ENCODE data around the gene RPS14. TPM values are rescaled to one million over a fixed set of nuclear protein-coding genes. Genes with fewer than 3 reads are reported as not detected.
A peak's percentile ranks its signal among the peaks of the same experiment; 100 is the strongest.

RPS14 gene
- polyA plus RNA-seq, 1 donor from 2014 or later: 3,490 TPM

DNA sequence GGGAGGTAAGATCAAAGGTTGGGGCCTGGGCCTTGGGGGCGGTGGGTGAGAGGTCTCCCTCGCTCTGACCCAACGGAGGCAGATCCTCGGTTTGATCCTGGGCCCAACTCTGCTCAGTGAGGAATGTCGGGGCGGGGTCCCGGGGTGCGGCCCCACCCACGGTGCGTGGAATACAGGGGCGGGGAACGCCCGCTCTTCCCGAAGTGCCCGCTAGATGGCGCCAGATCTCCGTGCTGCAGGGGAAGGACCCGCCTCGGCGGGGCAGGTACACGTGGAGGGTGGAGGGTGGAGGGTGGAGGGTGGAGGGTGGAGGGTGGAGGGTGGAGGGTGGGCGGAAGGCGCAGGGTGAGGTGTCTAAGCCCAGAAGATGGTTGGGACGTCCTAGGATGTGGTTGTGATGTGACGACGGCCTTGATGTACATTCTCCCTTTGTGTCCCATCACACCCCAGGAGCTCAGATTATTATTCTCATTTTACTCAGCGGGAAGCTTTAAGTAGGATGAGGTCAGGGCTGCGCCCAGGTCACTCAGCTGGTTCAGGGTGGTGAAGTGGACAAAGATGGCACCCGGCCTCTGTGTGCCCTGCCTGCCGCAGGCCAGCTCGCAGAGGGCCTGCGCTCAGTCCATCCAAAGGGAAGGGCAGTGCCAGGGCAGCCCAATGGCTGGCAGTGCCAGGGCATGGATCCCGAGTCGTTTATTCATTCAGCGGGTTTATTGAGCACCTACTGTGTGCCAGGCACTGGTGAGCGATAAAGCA lies 9.4 kb upstream of the RPS14 start:
- peak; percentile 82 for TF ChIP-seq RAD21 (conservative IDR thresholded peaks at IDR 0.05)
- TF ChIP-seq SMC3 (conservative IDR thresholded peaks at IDR 0.05; ENCODE audit: poor library complexity): peak; percentile 70
- TF ChIP-seq, protein P1, sequence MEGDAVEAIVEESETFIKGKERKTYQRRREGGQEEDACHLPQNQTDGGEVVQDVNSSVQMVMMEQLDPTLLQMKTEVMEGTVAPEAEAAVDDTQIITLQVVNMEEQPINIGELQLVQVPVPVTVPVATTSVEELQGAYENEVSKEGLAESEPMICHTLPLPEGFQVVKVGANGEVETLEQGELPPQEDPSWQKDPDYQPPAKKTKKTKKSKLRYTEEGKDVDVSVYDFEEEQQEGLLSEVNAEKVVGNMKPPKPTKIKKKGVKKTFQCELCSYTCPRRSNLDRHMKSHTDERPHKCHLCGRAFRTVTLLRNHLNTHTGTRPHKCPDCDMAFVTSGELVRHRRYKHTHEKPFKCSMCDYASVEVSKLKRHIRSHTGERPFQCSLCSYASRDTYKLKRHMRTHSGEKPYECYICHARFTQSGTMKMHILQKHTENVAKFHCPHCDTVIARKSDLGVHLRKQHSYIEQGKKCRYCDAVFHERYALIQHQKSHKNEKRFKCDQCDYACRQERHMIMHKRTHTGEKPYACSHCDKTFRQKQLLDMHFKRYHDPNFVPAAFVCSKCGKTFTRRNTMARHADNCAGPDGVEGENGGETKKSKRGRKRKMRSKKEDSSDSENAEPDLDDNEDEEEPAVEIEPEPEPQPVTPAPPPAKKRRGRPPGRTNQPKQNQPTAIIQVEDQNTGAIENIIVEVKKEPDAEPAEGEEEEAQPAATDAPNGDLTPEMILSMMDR (IDR thresholded peaks at IDR 0.05; ENCODE audit: poor library complexity, severe bottlenecking): peak; percentile 74
- TF ChIP-seq EZH2 (IDR thresholded peaks at IDR 0.05; ENCODE audit: borderline replicate concordance, insufficient read depth, low read length, poor library complexity, severe bottlenecking): no peak
- TF ChIP-seq, protein P2, sequence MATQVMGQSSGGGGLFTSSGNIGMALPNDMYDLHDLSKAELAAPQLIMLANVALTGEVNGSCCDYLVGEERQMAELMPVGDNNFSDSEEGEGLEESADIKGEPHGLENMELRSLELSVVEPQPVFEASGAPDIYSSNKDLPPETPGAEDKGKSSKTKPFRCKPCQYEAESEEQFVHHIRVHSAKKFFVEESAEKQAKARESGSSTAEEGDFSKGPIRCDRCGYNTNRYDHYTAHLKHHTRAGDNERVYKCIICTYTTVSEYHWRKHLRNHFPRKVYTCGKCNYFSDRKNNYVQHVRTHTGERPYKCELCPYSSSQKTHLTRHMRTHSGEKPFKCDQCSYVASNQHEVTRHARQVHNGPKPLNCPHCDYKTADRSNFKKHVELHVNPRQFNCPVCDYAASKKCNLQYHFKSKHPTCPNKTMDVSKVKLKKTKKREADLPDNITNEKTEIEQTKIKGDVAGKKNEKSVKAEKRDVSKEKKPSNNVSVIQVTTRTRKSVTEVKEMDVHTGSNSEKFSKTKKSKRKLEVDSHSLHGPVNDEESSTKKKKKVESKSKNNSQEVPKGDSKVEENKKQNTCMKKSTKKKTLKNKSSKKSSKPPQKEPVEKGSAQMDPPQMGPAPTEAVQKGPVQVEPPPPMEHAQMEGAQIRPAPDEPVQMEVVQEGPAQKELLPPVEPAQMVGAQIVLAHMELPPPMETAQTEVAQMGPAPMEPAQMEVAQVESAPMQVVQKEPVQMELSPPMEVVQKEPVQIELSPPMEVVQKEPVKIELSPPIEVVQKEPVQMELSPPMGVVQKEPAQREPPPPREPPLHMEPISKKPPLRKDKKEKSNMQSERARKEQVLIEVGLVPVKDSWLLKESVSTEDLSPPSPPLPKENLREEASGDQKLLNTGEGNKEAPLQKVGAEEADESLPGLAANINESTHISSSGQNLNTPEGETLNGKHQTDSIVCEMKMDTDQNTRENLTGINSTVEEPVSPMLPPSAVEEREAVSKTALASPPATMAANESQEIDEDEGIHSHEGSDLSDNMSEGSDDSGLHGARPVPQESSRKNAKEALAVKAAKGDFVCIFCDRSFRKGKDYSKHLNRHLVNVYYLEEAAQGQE (IDR thresholded peaks at IDR 0.05; ENCODE audit: borderline replicate concordance): no peak
- TF ChIP-seq POLR2AphosphoS5 (IDR thresholded peaks at IDR 0.05): no peak
- TF ChIP-seq MXI1 (conservative IDR thresholded peaks at IDR 0.05; ENCODE audit: poor library complexity, severe bottlenecking): no peak
- no peak for TF ChIP-seq EP300 (conservative IDR thresholded peaks at IDR 0.05; ENCODE audit: poor library complexity, severe bottlenecking)
- no peak for TF ChIP-seq TAF1 (IDR thresholded peaks at IDR 0.05; ENCODE audit: low read depth)
- Histone ChIP-seq H3K4me3 (ENCODE audit: low read length) (peak overlapping the region; percentile 51), H3K9ac (ENCODE audit: low read length) (peak overlapping the region; percentile 38), H3K9me3 (ENCODE audit: low read length) (no peaks in the 10 kb centered on the region), H3K9me2 (ENCODE audit: insufficient read depth, low read length) (no peaks in the 10 kb centered on the region), H3K79me2 (replicated peaks; ENCODE audit: insufficient read depth, low read length) (no peaks in the 10 kb centered on the region), H4K20me1 (ENCODE audit: insufficient read depth) (no peaks in the 10 kb centered on the region), H3K27ac (ENCODE audit: low read length) (no peak overlapping the region), H3K4me2 (ENCODE audit: low read length) (peak overlapping the region; percentile 6), H3K36me3 (ENCODE audit: insufficient read depth, low read length) (no peaks in the 10 kb centered on the region), H2AFZ (ENCODE audit: low read depth, low read length) (peak overlapping the region; percentile 25), H3K27me3 (ENCODE audit: insufficient read depth, low read depth, low read length) (no peaks in the 10 kb centered on the region), H3F3A (ENCODE audit: insufficient read depth, low read length, poor library complexity, severe bottlenecking) (no peaks in the 10 kb centered on the region)

DNA sequence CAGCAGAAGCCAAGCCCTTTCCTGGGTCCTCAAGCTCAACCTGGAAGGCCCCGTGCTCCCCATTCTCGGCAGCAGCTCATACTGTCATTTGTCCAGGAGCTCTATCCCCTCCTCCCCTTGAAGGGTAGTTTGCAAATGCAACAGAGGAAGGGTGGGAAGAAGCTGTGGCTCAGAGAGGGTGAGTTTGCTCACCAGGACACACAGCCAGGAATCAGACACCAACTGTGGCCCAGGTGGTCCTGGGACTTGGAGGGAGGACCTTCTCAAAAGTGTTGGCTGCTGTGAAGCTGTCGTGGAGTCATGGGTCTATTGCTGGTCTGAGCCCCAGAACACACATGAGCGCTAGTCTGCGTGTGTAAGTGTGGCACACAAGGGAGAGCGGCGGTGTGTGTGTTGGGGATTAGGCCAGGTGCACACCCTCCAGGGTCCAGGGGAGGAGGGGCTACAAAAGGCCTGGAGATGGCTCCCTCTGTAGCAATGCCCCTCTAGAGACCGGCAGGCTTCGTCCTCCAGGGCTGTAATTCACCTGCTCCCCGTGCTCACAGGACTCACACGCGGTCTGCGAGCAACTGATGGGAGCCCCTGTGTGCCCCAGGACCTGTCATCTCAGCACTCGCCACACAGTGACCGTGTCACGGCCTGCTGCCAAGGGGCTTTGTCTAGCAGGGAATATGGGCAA lies 8.2 kb upstream of the RPS14 start:
- no peak overlapping the region for H3K4me2 ChIP-seq (ENCODE audit: low read length)
- no peaks in the 10 kb centered on the region for H3K9me3 ChIP-seq (ENCODE audit: low read length)
- no peak overlapping the region for H3K4me3 ChIP-seq (ENCODE audit: low read length)
- no peaks in the 10 kb centered on the region for H4K20me1 ChIP-seq (ENCODE audit: insufficient read depth)
- H2AFZ ChIP-seq (ENCODE audit: low read depth, low read length): no peak overlapping the region
- no peak overlapping the region for H3K9ac ChIP-seq (ENCODE audit: low read length)
- H3F3A ChIP-seq (ENCODE audit: insufficient read depth, low read length, poor library complexity, severe bottlenecking): no peaks in the 10 kb centered on the region
- H3K9me2 ChIP-seq (ENCODE audit: insufficient read depth, low read length): no peaks in the 10 kb centered on the region
- no peaks in the 10 kb centered on the region for H3K36me3 ChIP-seq (ENCODE audit: insufficient read depth, low read length)
- no peak overlapping the region for H3K27ac ChIP-seq (ENCODE audit: low read length)
- no peak for TF ChIP-seq SMC3 (conservative IDR thresholded peaks at IDR 0.05; ENCODE audit: poor library complexity)
- no peak for TF ChIP-seq MXI1 (conservative IDR thresholded peaks at IDR 0.05; ENCODE audit: poor library complexity, severe bottlenecking)
- no peak for TF ChIP-seq EP300 (conservative IDR thresholded peaks at IDR 0.05; ENCODE audit: poor library complexity, severe bottlenecking)
- TF ChIP-seq POLR2AphosphoS5 (IDR thresholded peaks at IDR 0.05): no peak
- no peak for TF ChIP-seq TAF1 (IDR thresholded peaks at IDR 0.05; ENCODE audit: low read depth)
- TF ChIP-seq, protein P1 (IDR thresholded peaks at IDR 0.05; ENCODE audit: poor library complexity, severe bottlenecking): no peak
- no peak for TF ChIP-seq EZH2 (IDR thresholded peaks at IDR 0.05; ENCODE audit: borderline replicate concordance, insufficient read depth, low read length, poor library complexity, severe bottlenecking)
- TF ChIP-seq RAD21 (conservative IDR thresholded peaks at IDR 0.05): no peak
- TF ChIP-seq, protein P2 (IDR thresholded peaks at IDR 0.05; ENCODE audit: borderline replicate concordance): no peak
- H3K79me2 ChIP-seq (replicated peaks; ENCODE audit: insufficient read depth, low read length): no peaks in the 10 kb centered on the region
- H3K27me3 ChIP-seq (ENCODE audit: insufficient read depth, low read depth, low read length): no peaks in the 10 kb centered on the region

Measured in neural cell (in vitro differentiated cells).